A549 treated with AZD2906 at 1 μM for 4 hours (cell line): ENCODE results near the gene TPBGL. TPM values are rescaled to one million over a fixed set of nuclear protein-coding genes. Genes with fewer than 3 reads are reported as not detected.

Source experiments
- total RNA-seq: library from RNA; stranded (reverse); fragments of 200-300 nt; extraction: Qiagen RNA extraction; gene quantifications from 5 replicates; pipeline ENCODE4 v1.2.3, GENCODE V29; 2022

Gene TPBGL, protein sequence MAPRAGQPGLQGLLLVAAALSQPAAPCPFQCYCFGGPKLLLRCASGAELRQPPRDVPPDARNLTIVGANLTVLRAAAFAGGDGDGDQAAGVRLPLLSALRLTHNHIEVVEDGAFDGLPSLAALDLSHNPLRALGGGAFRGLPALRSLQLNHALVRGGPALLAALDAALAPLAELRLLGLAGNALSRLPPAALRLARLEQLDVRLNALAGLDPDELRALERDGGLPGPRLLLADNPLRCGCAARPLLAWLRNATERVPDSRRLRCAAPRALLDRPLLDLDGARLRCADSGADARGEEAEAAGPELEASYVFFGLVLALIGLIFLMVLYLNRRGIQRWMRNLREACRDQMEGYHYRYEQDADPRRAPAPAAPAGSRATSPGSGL
- 0.11 to 0.24 TPM (median 0.17 TPM) in 5 replicates for total RNA-seq

DNA sequence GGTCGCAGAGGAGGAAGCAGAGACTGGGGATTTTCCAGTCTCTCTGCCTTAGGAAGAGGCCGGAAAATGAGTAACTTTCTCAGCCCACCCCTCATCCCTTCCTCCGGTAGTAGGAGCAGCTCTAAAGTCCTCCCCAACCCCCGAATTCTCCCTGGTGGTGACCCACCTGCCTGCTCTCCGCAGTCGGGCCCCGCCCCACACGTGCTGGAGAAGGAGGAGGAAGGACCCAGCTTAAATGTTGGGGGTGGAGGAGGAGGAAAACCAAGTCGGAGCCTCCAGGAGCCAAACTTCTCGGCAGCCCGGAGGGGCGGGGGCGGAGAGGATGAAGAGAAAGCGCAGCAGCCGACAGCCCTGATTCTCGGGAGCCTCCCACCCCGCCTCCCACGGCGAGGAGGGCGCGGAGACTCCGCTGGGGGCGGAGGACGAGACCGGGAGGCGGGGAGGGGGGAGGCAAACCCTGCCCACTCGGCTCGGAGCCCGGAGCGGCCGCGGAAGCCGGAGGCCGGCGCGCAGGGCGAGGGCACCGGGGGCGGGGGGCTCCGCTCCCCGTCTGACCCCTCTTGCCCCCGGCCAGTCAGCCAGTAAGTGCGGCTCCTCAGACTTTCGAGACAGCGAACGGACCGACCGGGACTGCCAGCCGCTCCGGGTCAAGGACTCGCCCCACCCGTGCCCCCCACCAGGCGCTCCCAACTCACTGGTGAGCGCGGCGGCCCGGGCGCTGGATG lies at the start of gene TPBGL:
Gene TPBGL (plus strand): TSS at position 464 of the 725 bp plus-strand sequence. CDS start 276 bp downstream, outside the sequence.

Other genes with a start within 250 kb of the TPBGL start
- gene OR2AT4, start 143.9 kb upstream of the TPBGL start, total RNA-seq = not detected in 5 replicates
- 2.9 to 4.4 TPM (median 3.3 TPM) in 5 replicates for gene SLCO2B1, start 89.7 kb upstream of the TPBGL start, total RNA-seq
- gene ARRB1, start 110.9 kb downstream of the TPBGL start, total RNA-seq = 14.2 to 23.7 TPM (median 19.2 TPM) in 5 replicates
- gene RPS3, start 158.7 kb downstream of the TPBGL start, total RNA-seq = 3,322 to 4,554 TPM (median 3,419 TPM) in 5 replicates
- gene KLHL35, start 192.4 kb downstream of the TPBGL start, total RNA-seq = 0.75 to 1.4 TPM (median 1.3 TPM) in 5 replicates